Neural cell (in vitro differentiated cells): Measurements from ENCODE around the gene ZNF580. TPM values are rescaled to one million over a fixed set of nuclear protein-coding genes. Genes with fewer than 3 reads are reported as not detected.

Source experiments
- H2AFZ ChIP-seq: fragments of 200-600, 300-800 bp; sonication (generic), shearing (Covaris generic); 2 replicates; pipeline ENCODE4 v1.6.0; 2014; ENCODE audit warnings: low read depth, mild to moderate bottlenecking, antibody characterized with exemption, low read length, moderate library complexity
- H3F3A ChIP-seq: fragments of 200-600 bp; shearing (Covaris generic); 2 replicates; pipeline ENCODE4 v1.6.1; 2016; ENCODE audit warnings: mild to moderate bottlenecking, moderate library complexity, mixed read lengths, antibody characterized with exemption, low read length; ENCODE audit not compliant: insufficient read depth, poor library complexity, severe bottlenecking
- H3K27ac ChIP-seq: fragments of 200-600, 300-800 bp; sonication (generic), shearing (Covaris generic); 2 replicates; pipeline ENCODE4 v1.5.1; 2014; ENCODE audit warnings: mild to moderate bottlenecking, low read length, moderate library complexity
- H3K27me3 ChIP-seq: fragments of 300-800, 200-600 bp; sonication (generic), shearing (Covaris generic); 2 replicates; pipeline ENCODE4 v1.6.0; 2014; ENCODE audit warnings: mild to moderate bottlenecking, low read depth, low read length, moderate library complexity; ENCODE audit not compliant: insufficient read depth
- H3K36me3 ChIP-seq: fragments of 300-800, 200-600 bp; sonication (generic), shearing (Covaris generic); 2 replicates; pipeline ENCODE4 v1.5.1; 2014; ENCODE audit warnings: mild to moderate bottlenecking, antibody characterized with exemption, low read length, moderate library complexity; ENCODE audit not compliant: insufficient read depth
- H3K4me2 ChIP-seq: fragments of 300-800, 200-600 bp; sonication (generic), shearing (Covaris generic); 2 replicates; pipeline ENCODE4 v1.6.0; 2014; ENCODE audit warnings: mild to moderate bottlenecking, low read length
- H3K4me3 ChIP-seq: fragments of 300-800, 200-600 bp; sonication (generic), shearing (Covaris generic); 2 replicates; pipeline ENCODE4 v1.5.1; 2014; ENCODE audit warnings: mild to moderate bottlenecking, low read length, moderate library complexity
- H3K79me2 ChIP-seq: fragments of 200-600 bp; shearing (Covaris generic); replicated peaks from 2 replicates; pipeline ENCODE4 v1.6.0; 2014; ENCODE audit warnings: mild to moderate bottlenecking, low read length, moderate library complexity; ENCODE audit not compliant: insufficient read depth
- H3K9ac ChIP-seq: fragments of 300-800, 200-600 bp; sonication (generic), shearing (Covaris generic); 2 replicates; pipeline ENCODE4 v1.6.1; 2016; ENCODE audit warnings: mild to moderate bottlenecking, low read length, mixed read lengths
- H3K9me2 ChIP-seq: fragments of 200-600 bp; shearing (Covaris generic); 2 replicates; pipeline ENCODE4 v1.6.1; 2016; ENCODE audit warnings: mild to moderate bottlenecking, low read length, mixed read lengths; ENCODE audit not compliant: insufficient read depth
- H3K9me3 ChIP-seq: fragments of 200-600, 300-800 bp; sonication (generic), shearing (Covaris generic); 2 replicates; pipeline ENCODE4 v1.6.1; 2016; ENCODE audit warnings: mild to moderate bottlenecking, mixed run types, low read length, moderate library complexity, mixed read lengths
- H4K20me1 ChIP-seq: fragments of 200-600 bp; shearing (Covaris generic); 2 replicates; pipeline ENCODE4 v1.6.1; 2016; ENCODE audit warnings: mild to moderate bottlenecking, mixed run types; ENCODE audit not compliant: insufficient read depth
- CTCF ChIP-seq: fragments of 450-650 bp; IDR thresholded peaks from 2 replicates; pipeline ENCODE4 v1.5.1; 2014; ENCODE audit warnings: antibody characterized with exemption, mild to moderate bottlenecking, moderate library complexity; ENCODE audit not compliant: poor library complexity, severe bottlenecking
- EP300 ChIP-seq: fragments of 450-650 bp; conservative IDR thresholded peaks from 2 replicates; pipeline ENCODE4 v1.6.1; 2014; ENCODE audit warnings: antibody characterized with exemption, mild to moderate bottlenecking, moderate library complexity; ENCODE audit not compliant: poor library complexity, severe bottlenecking
- EZH2 ChIP-seq: fragments of 200-600, 300-800 bp; shearing (Covaris generic), sonication (generic); IDR thresholded peaks from 2 replicates; pipeline ENCODE4 v1.6.1; 2014; ENCODE audit warnings: antibody characterized with exemption, low read length, borderline replicate concordance, mild to moderate bottlenecking; ENCODE audit not compliant: insufficient read depth, poor library complexity, severe bottlenecking
- MXI1 ChIP-seq: fragments of 450-650 bp; conservative IDR thresholded peaks from 2 replicates; pipeline ENCODE4 v1.6.1; 2014; ENCODE audit warnings: antibody characterized with exemption, mild to moderate bottlenecking; ENCODE audit not compliant: poor library complexity, severe bottlenecking
- POLR2AphosphoS5 ChIP-seq: IDR thresholded peaks from 2 replicates; pipeline ENCODE4 v1.6.1; 2012
- RAD21 ChIP-seq: fragments of 450-650 bp; conservative IDR thresholded peaks from 2 replicates; pipeline ENCODE4 v1.6.1; 2014; ENCODE audit warnings: antibody characterized with exemption, mild to moderate bottlenecking, moderate library complexity
- REST ChIP-seq: IDR thresholded peaks from 2 replicates; pipeline ENCODE4 v1.6.1; 2012; ENCODE audit warnings: borderline replicate concordance
- SMC3 ChIP-seq: fragments of 450-650 bp; conservative IDR thresholded peaks from 2 replicates; pipeline ENCODE4 v1.6.1; 2014; ENCODE audit warnings: antibody characterized with exemption, mild to moderate bottlenecking, moderate library complexity; ENCODE audit not compliant: poor library complexity
- TAF1 ChIP-seq: IDR thresholded peaks from 2 replicates; pipeline ENCODE4 v1.6.1; 2012; ENCODE audit warnings: low read depth
- polyA plus RNA-seq: library from polyadenylated mRNA; depleted of rRNA; stranded (reverse); fragments of >200 nt; gene quantifications from 2 replicates; pipeline ENCODE4 v1.2.3, GENCODE V29; 2014

The ZNF580 gene
- polyA plus RNA-seq, 1 donor from 2014 or later, result 11.7 TPM

DNA sequence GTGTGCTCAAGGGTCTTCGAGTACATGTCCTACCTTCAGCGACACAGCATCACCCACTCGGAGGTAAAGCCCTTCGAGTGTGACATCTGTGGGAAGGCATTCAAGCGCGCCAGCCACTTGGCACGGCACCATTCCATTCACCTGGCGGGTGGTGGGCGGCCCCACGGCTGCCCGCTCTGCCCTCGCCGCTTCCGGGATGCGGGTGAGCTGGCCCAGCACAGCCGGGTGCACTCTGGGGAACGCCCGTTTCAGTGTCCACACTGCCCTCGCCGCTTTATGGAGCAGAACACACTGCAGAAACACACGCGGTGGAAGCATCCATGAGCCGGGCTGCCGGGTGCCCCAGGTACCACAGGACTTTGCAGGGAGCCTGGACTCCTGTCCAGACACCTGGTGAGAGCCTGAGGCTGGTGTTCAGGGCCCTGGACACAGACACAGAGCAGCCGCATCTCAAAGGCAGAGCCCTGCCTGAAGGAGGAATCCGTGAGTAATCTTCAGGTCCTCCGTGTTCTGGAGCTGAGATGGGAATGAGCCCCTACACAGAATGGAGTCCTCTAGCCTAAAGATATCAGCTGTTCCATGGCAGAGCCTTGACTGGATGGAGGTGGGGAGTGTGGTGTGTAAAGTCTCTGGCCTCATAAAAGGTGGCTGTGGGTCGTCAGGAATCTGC lies 4.2 kb downstream of the ZNF580 start:
- no peaks in the 10 kb centered on the region for H3K9me3 ChIP-seq
- no peaks in the 10 kb centered on the region for H3K27me3 ChIP-seq
- H3K27ac ChIP-seq, result no peak overlapping the region
- H3K79me2 ChIP-seq, result peaks cover 28% of the 10 kb centered on the region
- no peaks in the 10 kb centered on the region for H3K36me3 ChIP-seq
- no peak overlapping the region for H2AFZ ChIP-seq
- H3F3A ChIP-seq, result no peaks in the 10 kb centered on the region
- H3K9me2 ChIP-seq, result no peaks in the 10 kb centered on the region
- TF ChIP-seq REST, result no peak
- TF ChIP-seq CTCF, result no peak
- no peak for TF ChIP-seq EP300
- TF ChIP-seq TAF1, result no peak
- TF ChIP-seq SMC3, result no peak
- TF ChIP-seq RAD21, result no peak
- TF ChIP-seq MXI1, result no peak
- no peak for TF ChIP-seq POLR2AphosphoS5
- H4K20me1 ChIP-seq, result no peaks in the 10 kb centered on the region
- peak overlapping the region; percentile 78 for H3K4me3 ChIP-seq
- H3K4me2 ChIP-seq, result no peak overlapping the region
- H3K9ac ChIP-seq, result no peak overlapping the region

DNA sequence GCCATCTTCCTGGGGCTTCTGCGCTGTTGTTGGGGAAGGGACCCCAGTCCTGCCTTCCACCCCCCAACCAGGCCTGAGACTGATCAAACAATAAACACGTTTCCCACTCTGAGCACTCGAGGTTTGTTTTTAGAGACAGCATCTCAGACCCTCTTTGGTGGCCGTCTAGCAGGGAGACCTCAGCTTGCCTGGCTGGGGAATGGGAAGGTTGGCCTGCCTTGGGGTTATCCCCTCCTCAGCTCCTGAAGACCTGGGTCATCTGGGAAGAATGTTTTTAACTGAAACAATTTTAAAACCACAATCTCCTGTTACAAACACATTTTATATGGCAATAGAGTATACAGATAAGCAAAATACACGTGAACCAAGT lies 4.7 kb downstream of the ZNF580 start:
- Histone ChIP-seq H3K9me3 (no peaks in the 10 kb centered on the region), H3K79me2 (peaks cover 28% of the 10 kb centered on the region), H3K4me2 (no peak overlapping the region), H3K9ac (no peak overlapping the region), H3K27ac (no peak overlapping the region), H3K36me3 (no peaks in the 10 kb centered on the region), H4K20me1 (no peaks in the 10 kb centered on the region), H3K27me3 (no peaks in the 10 kb centered on the region), H3F3A (no peaks in the 10 kb centered on the region), H3K9me2 (no peaks in the 10 kb centered on the region), H3K4me3 (no peak overlapping the region), H2AFZ (no peak overlapping the region)
- TF ChIP-seq EP300 (no peak), TAF1 (no peak), RAD21 (no peak), EZH2 (no peak), MXI1 (no peak), SMC3 (no peak), REST (no peak), CTCF (no peak), POLR2AphosphoS5 (no peak)
